Activated naive CD8-positive, alpha-beta T cell treated with anti-CD3 and anti-CD28 coated beads, Interleukin-2, amount 10 ng/mL, durations not matched to agents 7 days and 5 days (primary cell): ENCODE measurements around the gene MAMLD1. TPM values are rescaled to one million over a fixed set of nuclear protein-coding genes. Genes with fewer than 3 reads are reported as not detected.

ENCODE experiments used
- ATAC-seq: fragments of 150-1000 bp; cut with Tn5 transposase; one replicate; pipeline ENCODE4 v1.10.0; 2021; ENCODE audit warnings: low read depth, moderate library complexity
- POLR2A ChIA-PET: fragments of 350-600 bp; sonication (Branson Sonifier 250); formaldehyde crosslinking; loops from one replicate; lab custom pipeline; 2021; ENCODE audit warnings: antibody characterized with exemption; lab: Charles Lee
- DNase-seq: peaks from one replicate; pipeline ENCODE4 v3.0.0; 2021
- H3K27ac Mint-ChIP-seq: one replicate; pipeline ENCODE4 v1.8.0; 2022; ENCODE audit warnings: mild to moderate bottlenecking, mixed read lengths
- H3K27me3 Mint-ChIP-seq: one replicate; pipeline ENCODE4 v1.8.0; 2022; ENCODE audit warnings: mild to moderate bottlenecking, moderate library complexity, mixed read lengths
- H3K36me3 Mint-ChIP-seq: one replicate; pipeline ENCODE4 v1.8.0; 2021; ENCODE audit warnings: mild to moderate bottlenecking, mixed read lengths
- H3K4me1 Mint-ChIP-seq: one replicate; pipeline ENCODE4 v1.8.0; 2021; ENCODE audit warnings: mixed read lengths
- H3K4me3 Mint-ChIP-seq: one replicate; pipeline ENCODE4 v1.8.0; 2022; ENCODE audit warnings: mild to moderate bottlenecking, moderate library complexity, mixed read lengths
- H3K9me3 Mint-ChIP-seq: one replicate; pipeline ENCODE4 v1.8.0; 2021; ENCODE audit warnings: mixed read lengths
- total RNA-seq, 2 experiments: library from RNA; stranded (reverse); gene quantifications; one replicate each; pipeline ENCODE4 v1.2.3, GENCODE V29; 2021

Gene MAMLD1
- total RNA-seq, 2 experiments from 2014 or later: 1.6 to 2.5 TPM

GRCh38 chrX:150508018-150508417 is 144.9 kb downstream of the MAMLD1 start:
- no peaks in the 10 kb centered on the region for H3K27me3 Mint-ChIP-seq
- no peak overlapping the region for H3K4me3 Mint-ChIP-seq
- no peak overlapping the region for H3K27ac Mint-ChIP-seq
- H3K9me3 Mint-ChIP-seq: no peaks in the 10 kb centered on the region
- H3K4me1 Mint-ChIP-seq: peaks cover 4% of the 10 kb centered on the region
- no peak for ATAC-seq
- no peaks in the 10 kb centered on the region for H3K36me3 Mint-ChIP-seq
- no peak for DNase-seq
- POLR2A ChIA-PET: no interaction called here

DNA sequence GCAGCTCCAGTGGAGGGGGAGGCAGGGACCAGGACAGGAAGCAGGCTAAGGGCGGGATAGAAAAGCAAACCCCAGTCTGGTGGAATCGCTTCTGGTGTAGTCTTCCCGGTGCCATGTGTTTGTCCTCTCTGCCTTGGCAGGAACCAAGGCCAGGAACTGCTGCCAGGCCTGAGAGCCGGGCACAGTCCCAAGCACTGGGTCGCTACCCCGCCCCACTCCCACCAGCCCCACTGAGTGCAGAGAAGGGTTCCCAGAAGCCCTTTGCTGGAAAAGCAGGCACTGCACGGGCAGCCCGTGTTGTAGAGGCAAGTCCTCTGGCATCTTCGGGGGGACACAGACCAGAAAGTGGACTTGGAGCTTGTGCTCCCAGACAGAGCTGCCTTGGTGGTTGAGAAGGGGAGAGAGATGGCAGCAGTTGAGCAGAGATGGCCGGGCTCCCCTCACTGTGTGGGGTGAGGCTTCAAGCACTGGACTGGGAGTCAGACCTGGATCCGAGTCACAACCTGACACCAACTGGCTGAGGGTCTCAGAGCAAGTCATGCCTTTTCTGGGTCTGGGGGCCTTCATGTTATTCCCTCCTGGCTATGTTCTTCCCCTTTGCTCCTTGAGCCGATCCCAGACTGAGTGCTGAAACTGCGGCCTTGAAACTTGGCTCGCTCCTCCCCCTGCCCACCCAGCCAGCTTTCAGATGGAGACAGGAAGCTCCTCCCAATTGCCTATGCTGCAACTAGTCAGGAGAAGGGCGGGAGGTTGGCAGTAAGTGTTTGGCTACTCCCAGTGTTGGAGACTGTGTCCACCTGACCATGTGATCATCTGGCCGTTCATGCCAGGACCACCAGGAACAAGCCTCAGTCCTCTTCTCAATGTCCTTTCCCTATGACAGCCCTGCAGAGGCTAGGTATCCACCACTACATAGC is 145.6 kb downstream of the MAMLD1 start:
- no peaks in the 10 kb centered on the region for H3K9me3 Mint-ChIP-seq
- no peak overlapping the region for H3K27ac Mint-ChIP-seq
- no peak for ATAC-seq
- H3K36me3 Mint-ChIP-seq: no peaks in the 10 kb centered on the region
- no peaks in the 10 kb centered on the region for H3K27me3 Mint-ChIP-seq
- H3K4me3 Mint-ChIP-seq: no peak overlapping the region
- DNase-seq: no peak
- POLR2A ChIA-PET: no interaction called here
- peaks cover 4% of the 10 kb centered on the region for H3K4me1 Mint-ChIP-seq

DNA sequence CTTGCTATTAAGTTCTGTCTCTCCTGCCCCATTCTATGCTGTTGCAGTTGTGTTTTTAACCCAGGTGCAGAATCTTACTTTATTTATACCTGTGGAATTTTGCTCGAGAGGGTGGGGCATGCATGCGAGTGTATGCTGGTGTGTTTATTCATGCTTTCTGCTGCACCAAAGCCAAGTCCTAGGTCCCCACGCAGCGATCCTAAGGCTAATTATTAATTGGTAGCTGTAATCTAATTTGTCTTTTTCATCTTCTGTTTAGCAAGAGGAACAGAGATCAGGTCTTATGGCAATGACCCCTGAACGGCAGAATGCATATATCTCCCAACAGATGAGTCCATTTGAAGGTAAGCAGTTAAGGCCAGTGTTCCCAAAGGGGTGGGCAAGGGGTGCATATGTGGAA is 146.6 kb downstream of the MAMLD1 start:
- DNase-seq (no peak), ATAC-seq (no peak)
- Mint-ChIP-seq H3K36me3 (no peaks in the 10 kb centered on the region), H3K4me3 (no peak overlapping the region), H3K4me1 (peaks cover 4% of the 10 kb centered on the region), H3K27ac (no peak overlapping the region), H3K9me3 (no peaks in the 10 kb centered on the region), H3K27me3 (no peaks in the 10 kb centered on the region)
- POLR2A ChIA-PET: no interaction called here

GRCh38 chrX:150512461-150512901 is 149.4 kb downstream of the MAMLD1 start:
- no peak overlapping the region for H3K27ac Mint-ChIP-seq
- no peak for ATAC-seq

DNA sequence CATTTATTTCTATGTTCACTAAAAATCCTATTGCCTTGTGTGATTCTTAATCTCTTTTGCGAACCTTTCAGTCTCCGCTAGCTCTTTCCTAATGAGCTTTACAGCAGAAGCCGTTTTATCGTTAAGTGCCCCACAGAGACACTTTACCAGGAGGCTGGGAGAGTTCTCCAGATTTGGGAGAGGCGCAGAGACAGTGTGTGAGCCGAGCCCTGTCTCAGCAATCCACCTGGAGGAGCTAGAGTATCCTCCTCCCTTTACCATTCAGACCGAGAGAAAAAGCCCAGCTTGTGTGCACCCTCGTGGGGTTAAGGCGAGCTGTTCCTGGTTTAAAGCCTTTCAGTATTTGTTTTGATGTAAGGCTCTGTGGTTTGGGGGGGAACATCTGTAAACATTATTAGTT is 150.4 kb downstream of the MAMLD1 start:
- Mint-ChIP-seq H3K4me3 (no peak overlapping the region), H3K36me3 (no peaks in the 10 kb centered on the region), H3K4me1 (no peaks in the 10 kb centered on the region), H3K27ac (no peak overlapping the region), H3K9me3 (no peaks in the 10 kb centered on the region), H3K27me3 (peaks cover 2% of the 10 kb centered on the region)
- DNase-seq (no peak), ATAC-seq (no peak)
- POLR2A ChIA-PET: no interaction called here

More at GRCh38 chrX:150512461-150512901, 149.4 kb downstream of the MAMLD1 start:
- H3K9me3 Mint-ChIP-seq: no peaks in the 10 kb centered on the region
- H3K36me3 Mint-ChIP-seq: no peaks in the 10 kb centered on the region
- H3K4me1 Mint-ChIP-seq: peaks cover 2% of the 10 kb centered on the region
- no peak overlapping the region for H3K4me3 Mint-ChIP-seq
- DNase-seq: no peak
- peaks cover 2% of the 10 kb centered on the region for H3K27me3 Mint-ChIP-seq
- POLR2A ChIA-PET: no interaction called here

- no peak for ATAC-seq
- DNase-seq: no peak
- no peak overlapping the region for H3K27ac Mint-ChIP-seq
- no peak overlapping the region for H3K4me3 Mint-ChIP-seq
- peaks cover 2% of the 10 kb centered on the region for H3K27me3 Mint-ChIP-seq
- H3K4me1 Mint-ChIP-seq: no peaks in the 10 kb centered on the region
- no peaks in the 10 kb centered on the region for H3K36me3 Mint-ChIP-seq
- POLR2A ChIA-PET: interaction anchor here (0.5 kb wide), 1 partner anchor 392 kb away, joined by 3 read pairs; no protein-coding TSS in a partner anchor
- H3K9me3 Mint-ChIP-seq: no peaks in the 10 kb centered on the region
Measured at GRCh38 chrX:150514462-150514861, 151.3 kb downstream of the MAMLD1 start.

- H3K36me3 Mint-ChIP-seq: no peaks in the 10 kb centered on the region
- ATAC-seq (no peak), DNase-seq (no peak)
- no peak overlapping the region for H3K4me3 Mint-ChIP-seq
- no peak overlapping the region for H3K27ac Mint-ChIP-seq
- no peaks in the 10 kb centered on the region for H3K4me1 Mint-ChIP-seq
- peaks cover 2% of the 10 kb centered on the region for H3K27me3 Mint-ChIP-seq
- POLR2A ChIA-PET: no interaction called here
- no peaks in the 10 kb centered on the region for H3K9me3 Mint-ChIP-seq
Measured at GRCh38 chrX:150515801-150516200, 152.7 kb downstream of the MAMLD1 start.

GRCh38 chrX:150517303-150517910 is 154.3 kb downstream of the MAMLD1 start:
- DNase-seq: no peak
- POLR2A ChIA-PET: no interaction called here
- Mint-ChIP-seq H3K4me3 (no peak overlapping the region), H3K9me3 (no peaks in the 10 kb centered on the region), H3K4me1 (no peaks in the 10 kb centered on the region), H3K36me3 (no peaks in the 10 kb centered on the region), H3K27ac (no peak overlapping the region), H3K27me3 (peaks cover 5% of the 10 kb centered on the region)
- ATAC-seq: no peak

- Mint-ChIP-seq H3K4me3 (no peak overlapping the region), H3K36me3 (no peaks in the 10 kb centered on the region), H3K4me1 (peaks cover 1% of the 10 kb centered on the region), H3K27me3 (peaks cover 2% of the 10 kb centered on the region), H3K9me3 (no peaks in the 10 kb centered on the region), H3K27ac (no peak overlapping the region)
- ATAC-seq: no peak
- POLR2A ChIA-PET: interaction anchor here (0.7 kb wide), 1 partner anchor 38 kb away, joined by 3 read pairs; no protein-coding TSS in a partner anchor
- no peak for DNase-seq
Measured at GRCh38 chrX:150522494-150522893, 159.4 kb downstream of the MAMLD1 start.

GRCh38 chrX:150525061-150525919 is 162.2 kb downstream of the MAMLD1 start:
- no peak overlapping the region for H3K4me3 Mint-ChIP-seq
- DNase-seq: no peak
- POLR2A ChIA-PET: no interaction called here
- H3K9me3 Mint-ChIP-seq: no peaks in the 10 kb centered on the region
- no peaks in the 10 kb centered on the region for H3K36me3 Mint-ChIP-seq
- peaks cover 1% of the 10 kb centered on the region for H3K4me1 Mint-ChIP-seq
- no peak overlapping the region for H3K27ac Mint-ChIP-seq
- no peak for ATAC-seq
- peaks cover 2% of the 10 kb centered on the region for H3K27me3 Mint-ChIP-seq

DNA sequence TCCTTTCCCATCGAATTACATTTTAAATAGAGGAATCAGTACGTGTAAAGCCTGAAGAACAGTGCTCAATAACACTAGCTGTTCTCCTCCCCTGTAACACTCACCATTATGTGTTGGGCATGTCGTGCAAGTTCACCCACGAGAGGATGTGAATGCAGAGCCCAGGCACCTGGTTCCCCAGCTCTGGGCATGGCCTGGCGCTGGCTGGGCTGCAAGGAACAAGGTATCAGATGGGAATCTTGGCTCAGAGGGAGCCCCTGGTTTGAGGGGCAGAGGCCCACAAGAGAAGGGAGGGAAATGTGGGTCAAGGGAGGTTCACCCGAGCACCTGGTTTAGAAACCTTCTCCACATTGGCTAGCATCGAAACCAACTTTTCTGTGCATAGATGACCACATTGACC is 163.6 kb downstream of the MAMLD1 start:
- H3K27ac Mint-ChIP-seq: no peak overlapping the region
- ATAC-seq (no peak), DNase-seq (no peak)
- H3K4me1 Mint-ChIP-seq: peaks cover 1% of the 10 kb centered on the region
- no peaks in the 10 kb centered on the region for H3K36me3 Mint-ChIP-seq
- H3K9me3 Mint-ChIP-seq: no peaks in the 10 kb centered on the region
- POLR2A ChIA-PET: no interaction called here
- no peak overlapping the region for H3K4me3 Mint-ChIP-seq
- H3K27me3 Mint-ChIP-seq: peaks cover 2% of the 10 kb centered on the region

DNA sequence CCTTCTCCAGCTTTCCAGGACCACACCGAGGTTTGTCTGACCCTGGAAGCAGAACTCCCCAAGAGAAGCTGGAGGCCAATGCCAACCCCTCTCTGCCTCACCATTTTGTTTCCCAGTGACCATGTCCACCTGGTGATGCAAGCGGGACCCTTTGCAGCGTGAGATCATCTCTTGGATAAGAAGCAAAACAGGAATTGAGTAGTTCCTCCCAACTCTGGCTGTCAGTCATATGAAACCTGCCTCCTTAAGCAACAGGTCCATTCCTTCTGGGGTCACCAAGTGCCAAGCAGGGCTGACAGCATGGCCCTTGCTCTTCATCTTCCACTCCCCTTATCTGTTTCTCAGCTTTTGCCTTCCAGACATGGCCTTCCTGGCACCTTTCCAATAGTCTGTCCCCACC is 164.0 kb downstream of the MAMLD1 start:
- no peaks in the 10 kb centered on the region for H3K27me3 Mint-ChIP-seq
- H3K4me1 Mint-ChIP-seq: peaks cover 1% of the 10 kb centered on the region
- no peak overlapping the region for H3K27ac Mint-ChIP-seq
- POLR2A ChIA-PET: no interaction called here
- no peak overlapping the region for H3K4me3 Mint-ChIP-seq
- H3K9me3 Mint-ChIP-seq: no peaks in the 10 kb centered on the region
- no peak for DNase-seq
- no peaks in the 10 kb centered on the region for H3K36me3 Mint-ChIP-seq
- no peak for ATAC-seq

GRCh38 chrX:150529587-150529986 is 166.5 kb downstream of the MAMLD1 start:
- Mint-ChIP-seq H3K4me1 (peaks cover 1% of the 10 kb centered on the region), H3K27me3 (no peaks in the 10 kb centered on the region), H3K4me3 (no peak overlapping the region), H3K27ac (no peak overlapping the region), H3K36me3 (peaks cover 1% of the 10 kb centered on the region), H3K9me3 (peaks cover 7% of the 10 kb centered on the region)
- no peak for ATAC-seq
- POLR2A ChIA-PET: no interaction called here
- DNase-seq: no peak
